ENCODE measurements around the gene SSX5. TPM values are rescaled to one million over a fixed set of nuclear protein-coding genes. Genes with fewer than 3 reads are reported as not detected.

SSX5 gene
- total RNA-seq, 1 experiment from 2014 or later, result not detected

Other genes with a start within 250 kb of the SSX5 start
- 7.5 and 7.6 TPM in 2 replicates for gene ZNF182, start 192.8 kb downstream of the SSX5 start, total RNA-seq (2021)
- gene SPACA5, start 189.8 kb downstream of the SSX5 start, total RNA-seq (2021), result not detected in 2 replicates
- 1.2 and 1.5 TPM in 2 replicates for gene ZNF630, start 125.2 kb downstream of the SSX5 start, total RNA-seq (2021)
- not detected in 2 replicates for gene SPACA5B, start 66.2 kb downstream of the SSX5 start, total RNA-seq (2021)
- gene SSX1, start 58.6 kb upstream of the SSX5 start, total RNA-seq (2021), result not detected in 2 replicates
- gene SSX3, start 159.9 kb upstream of the SSX5 start, total RNA-seq (2021), result not detected in 2 replicates
- 0.29 TPM in 1 of 2 replicates, not detected in the other for gene SSX4, start 186.7 kb upstream of the SSX5 start, total RNA-seq (2021)
- 0.29 TPM in 1 of 2 replicates, not detected in the other for gene SSX4B, start 215.2 kb upstream of the SSX5 start, total RNA-seq (2021)

Measured in H9 (cell line).